Keratinocyte (primary cell): ENCODE measurements around the gene VWC2L. TPM values are rescaled to one million over a fixed set of nuclear protein-coding genes. Genes with fewer than 3 reads are reported as not detected.

Experiments used
- DNase-seq: peaks from one replicate; pipeline ENCODE4 v3.0.0-alpha.2; 2011; ENCODE audit warnings: low read depth, missing footprints, low spot score
- FAIRE-seq: peaks from 2 replicates; lab custom pipeline; 2011; peaks lifted over from hg19 to GRCh38; lab: Jason Lieb, UNC
- H2AFZ ChIP-seq: 2 replicates; pipeline ENCODE4 v1.6.0; 2012; ENCODE audit warnings: low read length, control low read depth, inconsistent platforms; ENCODE audit not compliant: control insufficient read depth
- H3K27ac ChIP-seq: 2 replicates; pipeline ENCODE4 v1.5.1; 2011; ENCODE audit warnings: low read length; ENCODE audit not compliant: control insufficient read depth, insufficient read depth
- H3K27me3 ChIP-seq: 3 replicates; pipeline ENCODE4 v1.6.0; 2011; ENCODE audit warnings: low read length; ENCODE audit not compliant: control insufficient read depth, insufficient read depth; ENCODE audit errors: extremely low read depth
- H3K36me3 ChIP-seq, 2 experiments: 2 replicates in 1 of 2; 3 replicates in 1 of 2; pipeline ENCODE4 v1.5.1; 2011; ENCODE audit warnings: low read length in 2 of 2, mild to moderate bottlenecking in 1 of 2; ENCODE audit not compliant: control insufficient read depth in 2 of 2, insufficient read depth in 2 of 2; ENCODE audit errors: extremely low read depth in 1 of 2
- H3K4me1 ChIP-seq: 3 replicates; pipeline ENCODE4 v1.5.1; 2011; ENCODE audit warnings: low read length; ENCODE audit not compliant: control insufficient read depth, insufficient read depth; ENCODE audit errors: extremely low read depth
- H3K4me2 ChIP-seq: 3 replicates; pipeline ENCODE4 v1.6.0; 2011; ENCODE audit warnings: low read depth, low read length; ENCODE audit not compliant: control insufficient read depth, insufficient read depth; ENCODE audit errors: extremely low read depth
- H3K4me3 ChIP-seq, 3 experiments: fragments of 200-600 bp in 1 of 3; sonication (generic) in 1 of 3; 2 replicates in 2 of 3; 3 replicates in 1 of 3; pipeline ENCODE4 v1.5.1; 2011 to 2016; ENCODE audit warnings: low read length in 3 of 3, mild to moderate bottlenecking in 3 of 3, control low read depth in 2 of 3, inconsistent platforms in 1 of 3, low read depth in 1 of 3, mixed read lengths in 1 of 3, mixed run types in 1 of 3, moderate library complexity in 1 of 3; ENCODE audit not compliant: control insufficient read depth in 2 of 3, insufficient read depth in 2 of 3; ENCODE audit errors: extremely low read depth in 1 of 3
- H3K79me2 ChIP-seq: 2 replicates; pipeline ENCODE4 v1.6.0; 2012; ENCODE audit warnings: low read length; ENCODE audit not compliant: control insufficient read depth, insufficient read depth
- H3K9ac ChIP-seq: 3 replicates; pipeline ENCODE4 v1.6.0; 2011; ENCODE audit warnings: low read length; ENCODE audit not compliant: control insufficient read depth, insufficient read depth; ENCODE audit errors: extremely low read depth
- H3K9me1 ChIP-seq: 3 replicates; pipeline ENCODE4 v1.6.0; 2011; ENCODE audit warnings: low read length; ENCODE audit not compliant: control insufficient read depth, insufficient read depth; ENCODE audit errors: extremely low read depth
- H3K9me3 ChIP-seq: 2 replicates; pipeline ENCODE4 v1.5.1; 2012; ENCODE audit warnings: low read depth, low read length; ENCODE audit not compliant: control insufficient read depth
- H4K20me1 ChIP-seq: 3 replicates; pipeline ENCODE4 v1.6.0; 2011; ENCODE audit warnings: low read length; ENCODE audit not compliant: control insufficient read depth, insufficient read depth; ENCODE audit errors: extremely low read depth
- EZH2 ChIP-seq: IDR thresholded peaks from one replicate; pipeline ENCODE4 v1.6.1; 2012; ENCODE audit warnings: inconsistent platforms, mild to moderate bottlenecking, low read length, moderate library complexity
- dilution Hi-C: fragments of 300-500 bp; cut with MboI; formaldehyde crosslinking; loops from one replicate; pipeline ENCODE4 v1.7.0; 2020; ENCODE audit warnings: low sequenced_read_pairs; ENCODE audit not compliant: extremely low pct_ligation_motif_present
- polyA minus RNA-seq, 3 experiments: library from RNA; depleted of rRNA, polyadenylated mRNA; stranded (reverse); fragments of >200 nt; gene quantifications; 1 replicate in 1 of 3; 2 replicates in 1 of 3; 3 replicates in 1 of 3; pipeline ENCODE4 v1.2.3, GENCODE V29; 2011
- polyA plus RNA-seq, 5 experiments: library from polyadenylated mRNA; depleted of rRNA in 3 of 5; stranded (reverse) in 3 of 5; stranded (forward) in 1 of 5; unstranded in 1 of 5; fragments of >200 nt; gene quantifications; 1 replicate in 1 of 5; 2 replicates in 3 of 5; 3 replicates in 1 of 5; pipeline versions ENCODE4 v1.2.1 to v1.2.3, GENCODE V29; 2011 to 2012; ENCODE audit warnings: missing spikeins in 2 of 5, low read depth in 1 of 5, low replicate concordance in 1 of 5
- TF ChIP-seq, protein P1 (sequence below), 3 experiments: IDR thresholded peaks in 1 of 3; conservative IDR thresholded peaks in 1 of 3; optimal IDR thresholded peaks in 1 of 3; 2 replicates in 2 of 3; 3 replicates in 1 of 3; pipeline versions ENCODE3 to v1.5.1; 2011; ENCODE audit warnings: low read length in 3 of 3, mild to moderate bottlenecking in 3 of 3, moderate library complexity in 2 of 3, control low read depth in 1 of 3, inconsistent platforms in 1 of 3; ENCODE audit not compliant: insufficient read depth in 2 of 3; ENCODE audit errors: extremely low read depth in 1 of 3

Gene VWC2L
- not detected in 3 replicates for polyA plus RNA-seq
- not detected for polyA plus RNA-seq (2011; ENCODE audit: low read depth)
- not detected in 2 replicates for polyA plus RNA-seq (2011; cell fraction: cytosol; rRNA removed)
- not detected in 2 replicates for polyA plus RNA-seq (2011; cell fraction: nucleus; rRNA removed)
- polyA plus RNA-seq (2012; ENCODE audit: low replicate concordance): not detected in 2 replicates
- not detected in 3 replicates for polyA minus RNA-seq
- not detected for polyA minus RNA-seq (2011; cell fraction: cytosol; rRNA and poly(A)+ RNA removed)
- not detected in 2 replicates for polyA minus RNA-seq (2011; cell fraction: nucleus; rRNA and poly(A)+ RNA removed)

- dilution Hi-C loops: no loop called here
- no peak within 1 kb of the TSS for H3K4me2 ChIP-seq
Measured at GRCh38 chr2:214410918-214411554, at the start of gene VWC2L. TSS of gene VWC2L (plus strand) at chr2:214411054. CDS start at chr2:214414194, 3,140 bp downstream.

GRCh38 chr2:214361116-214361515 lies 49.7 kb upstream of the VWC2L start:
- Histone ChIP-seq H3K79me2 (no peaks in the 10 kb centered on the region), H3K36me3 (no peaks in the 10 kb centered on the region), H3K9me1 (no peaks in the 10 kb centered on the region), H3K9me3 (no peaks in the 10 kb centered on the region), H2AFZ (no peak overlapping the region), H3K4me2 (no peak overlapping the region), H3K27ac (no peak overlapping the region), H3K4me1 (no peaks in the 10 kb centered on the region), H4K20me1 (no peaks in the 10 kb centered on the region), H3K9ac (no peak overlapping the region), H3K27me3 (no peaks in the 10 kb centered on the region), H3K4me3 (no peak overlapping the region)
- no peak for TF ChIP-seq EZH2
- TF ChIP-seq, protein P1, sequence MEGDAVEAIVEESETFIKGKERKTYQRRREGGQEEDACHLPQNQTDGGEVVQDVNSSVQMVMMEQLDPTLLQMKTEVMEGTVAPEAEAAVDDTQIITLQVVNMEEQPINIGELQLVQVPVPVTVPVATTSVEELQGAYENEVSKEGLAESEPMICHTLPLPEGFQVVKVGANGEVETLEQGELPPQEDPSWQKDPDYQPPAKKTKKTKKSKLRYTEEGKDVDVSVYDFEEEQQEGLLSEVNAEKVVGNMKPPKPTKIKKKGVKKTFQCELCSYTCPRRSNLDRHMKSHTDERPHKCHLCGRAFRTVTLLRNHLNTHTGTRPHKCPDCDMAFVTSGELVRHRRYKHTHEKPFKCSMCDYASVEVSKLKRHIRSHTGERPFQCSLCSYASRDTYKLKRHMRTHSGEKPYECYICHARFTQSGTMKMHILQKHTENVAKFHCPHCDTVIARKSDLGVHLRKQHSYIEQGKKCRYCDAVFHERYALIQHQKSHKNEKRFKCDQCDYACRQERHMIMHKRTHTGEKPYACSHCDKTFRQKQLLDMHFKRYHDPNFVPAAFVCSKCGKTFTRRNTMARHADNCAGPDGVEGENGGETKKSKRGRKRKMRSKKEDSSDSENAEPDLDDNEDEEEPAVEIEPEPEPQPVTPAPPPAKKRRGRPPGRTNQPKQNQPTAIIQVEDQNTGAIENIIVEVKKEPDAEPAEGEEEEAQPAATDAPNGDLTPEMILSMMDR (optimal IDR thresholded peaks at IDR 0.05 in 1 of 3, IDR thresholded peaks at IDR 0.05 in 1 of 3, conservative IDR thresholded peaks at IDR 0.05 in 1 of 3; ENCODE audit: extremely low read depth in 1 of 3, insufficient read depth in 2 of 3, low read length in 3 of 3): no peak
- no peak for DNase-seq
- no peak for FAIRE-seq
- dilution Hi-C loops: no loop called here

More at GRCh38 chr2:214410918-214411554, at the start of gene VWC2L:
- Histone ChIP-seq H3K9ac (no peak within 1 kb of the TSS), H2AFZ (no peak within 1 kb of the TSS), H3K79me2 (no peaks in the 10 kb centered on the region), H3K27me3 (no peaks in the 10 kb centered on the region), H3K9me3 (no peaks in the 10 kb centered on the region), H3K4me3 (no peak within 1 kb of the TSS), H3K4me1 (no peaks in the 10 kb centered on the region), H3K36me3 (no peaks in the 10 kb centered on the region), H3K27ac (no peak within 1 kb of the TSS), H3K9me1 (no peaks in the 10 kb centered on the region), H4K20me1 (no peaks in the 10 kb centered on the region)
- TF ChIP-seq, protein P1 (optimal IDR thresholded peaks at IDR 0.05 in 1 of 3, IDR thresholded peaks at IDR 0.05 in 1 of 3, conservative IDR thresholded peaks at IDR 0.05 in 1 of 3; ENCODE audit: extremely low read depth in 1 of 3, insufficient read depth in 2 of 3, low read length in 3 of 3): no peak
- FAIRE-seq (peak; percentile 65), DNase-seq (peak; percentile 7)
